ENCODE data around the gene ZNF385B.
"Not testable (repeated sequence)": the region's sequence is repeated elsewhere in the genome, so short reads cannot be mapped to it uniquely, and the experiment has no call there.

ZNF385B gene

GRCh38 chr2:179460181-179460929 is 401.1 kb downstream of the ZNF385B start:
- H3K27ac ChIP-seq (ENCODE audit: low read length), result no peak overlapping the region
- DNase-seq, result no peak
- H3K9ac ChIP-seq (ENCODE audit: low read length), result no peak overlapping the region

GRCh38 chr2:179458113-179458512 is 403.3 kb downstream of the ZNF385B start:
- H3K4me2 ChIP-seq (ENCODE audit: low read depth, low read length); H2AFZ ChIP-seq (ENCODE audit: low read length); H3K27ac ChIP-seq (ENCODE audit: low read length); H3K27me3 ChIP-seq (replicated peaks; ENCODE audit: insufficient read depth, low read length); H3K4me1 ChIP-seq (ENCODE audit: low read length); H3K79me2 ChIP-seq (ENCODE audit: low read length); H3K9ac ChIP-seq (ENCODE audit: low read length); H3K9me3 ChIP-seq (replicated peaks; ENCODE audit: insufficient read depth, low read length); H3K9me2 ChIP-seq (replicated peaks; ENCODE audit: insufficient read depth, low read length); H3F3A ChIP-seq (ENCODE audit: insufficient read depth, low read length); DNase-seq; H3K36me3 ChIP-seq (replicated peaks; ENCODE audit: insufficient read depth, low read length); H3K4me3 ChIP-seq (ENCODE audit: low read length); H4K20me1 ChIP-seq (ENCODE audit: insufficient read depth, low read length): not testable (repeated sequence)

More at GRCh38 chr2:179460181-179460929, 401.1 kb downstream of the ZNF385B start:
- no peaks in the 10 kb centered on the region for H3K36me3 ChIP-seq (replicated peaks; ENCODE audit: insufficient read depth, low read length)
- no peaks in the 10 kb centered on the region for H3K9me3 ChIP-seq (replicated peaks; ENCODE audit: insufficient read depth, low read length)
- no peaks in the 10 kb centered on the region for H3K79me2 ChIP-seq (ENCODE audit: low read length)
- no peaks in the 10 kb centered on the region for H3K27me3 ChIP-seq (replicated peaks; ENCODE audit: insufficient read depth, low read length)
- no peak overlapping the region for H2AFZ ChIP-seq (ENCODE audit: low read length)
- H3K4me1 ChIP-seq (ENCODE audit: low read length), result no peaks in the 10 kb centered on the region
- no peaks in the 10 kb centered on the region for H3F3A ChIP-seq (ENCODE audit: insufficient read depth, low read length)
- H3K9me2 ChIP-seq (replicated peaks; ENCODE audit: insufficient read depth, low read length), result no peaks in the 10 kb centered on the region
- H4K20me1 ChIP-seq (ENCODE audit: insufficient read depth, low read length), result no peaks in the 10 kb centered on the region
- no peak overlapping the region for H3K4me3 ChIP-seq (ENCODE audit: low read length)
- H3K4me2 ChIP-seq (ENCODE audit: low read depth, low read length), result no peak overlapping the region
- no peak for TF ChIP-seq EZH2phosphoT487 (IDR thresholded peaks at IDR 0.05; ENCODE audit: low read length)
- TF ChIP-seq EZH2 (optimal IDR thresholded peaks at IDR 0.05; ENCODE audit: low read depth, low read length), result no peak
- no peak for TF ChIP-seq CTCF (IDR thresholded peaks at IDR 0.05; ENCODE audit: low read length)

- Histone ChIP-seq H4K20me1 (ENCODE audit: insufficient read depth, low read length) (no peaks in the 10 kb centered on the region), H3K4me2 (ENCODE audit: low read depth, low read length) (no peak overlapping the region), H3K4me1 (ENCODE audit: low read length) (no peaks in the 10 kb centered on the region), H3K4me3 (ENCODE audit: low read length) (no peak overlapping the region), H3K9me2 (replicated peaks; ENCODE audit: insufficient read depth, low read length) (no peaks in the 10 kb centered on the region), H3K9ac (ENCODE audit: low read length) (no peak overlapping the region), H3K79me2 (ENCODE audit: low read length) (no peaks in the 10 kb centered on the region), H2AFZ (ENCODE audit: low read length) (no peak overlapping the region), H3K27ac (ENCODE audit: low read length) (no peak overlapping the region), H3K9me3 (replicated peaks; ENCODE audit: insufficient read depth, low read length) (no peaks in the 10 kb centered on the region), H3K36me3 (replicated peaks; ENCODE audit: insufficient read depth, low read length) (no peaks in the 10 kb centered on the region), H3K27me3 (replicated peaks; ENCODE audit: insufficient read depth, low read length) (no peaks in the 10 kb centered on the region), H3F3A (ENCODE audit: insufficient read depth, low read length) (no peaks in the 10 kb centered on the region)
- TF ChIP-seq EZH2 (optimal IDR thresholded peaks at IDR 0.05; ENCODE audit: low read depth, low read length) (no peak), EZH2phosphoT487 (IDR thresholded peaks at IDR 0.05; ENCODE audit: low read length) (no peak), CTCF (IDR thresholded peaks at IDR 0.05; ENCODE audit: low read length) (no peak)
- DNase-seq, result no peak
These were observed 405.6 kb downstream of the ZNF385B start for GRCh38 chr2:179455824-179456223.

GRCh38 chr2:179455172-179455524 is 406.3 kb downstream of the ZNF385B start:
- Histone ChIP-seq H3K9me3 (replicated peaks; ENCODE audit: insufficient read depth, low read length) (no peaks in the 10 kb centered on the region), H3K36me3 (replicated peaks; ENCODE audit: insufficient read depth, low read length) (no peaks in the 10 kb centered on the region), H3K4me2 (ENCODE audit: low read depth, low read length) (no peak overlapping the region), H3K4me1 (ENCODE audit: low read length) (no peaks in the 10 kb centered on the region), H3K27ac (ENCODE audit: low read length) (no peak overlapping the region), H2AFZ (ENCODE audit: low read length) (no peak overlapping the region), H3K4me3 (ENCODE audit: low read length) (no peak overlapping the region), H3K9ac (ENCODE audit: low read length) (no peak overlapping the region), H3F3A (ENCODE audit: insufficient read depth, low read length) (no peaks in the 10 kb centered on the region), H4K20me1 (ENCODE audit: insufficient read depth, low read length) (no peaks in the 10 kb centered on the region), H3K27me3 (replicated peaks; ENCODE audit: insufficient read depth, low read length) (no peaks in the 10 kb centered on the region), H3K79me2 (ENCODE audit: low read length) (no peaks in the 10 kb centered on the region), H3K9me2 (replicated peaks; ENCODE audit: insufficient read depth, low read length) (no peaks in the 10 kb centered on the region)
- TF ChIP-seq EZH2phosphoT487 (IDR thresholded peaks at IDR 0.05; ENCODE audit: low read length) (no peak), EZH2 (optimal IDR thresholded peaks at IDR 0.05; ENCODE audit: low read depth, low read length) (no peak), CTCF (IDR thresholded peaks at IDR 0.05; ENCODE audit: low read length) (no peak)
- no peak for DNase-seq

All from MM.1S (cell line).